Heart left ventricle (tissue), 13 donors: Measurements from ENCODE around the gene UVRAG.

Experiments used
- POLR2A ChIP-seq, 2 donors: fragments of 450-650 bp; IDR thresholded peaks; one replicate each; pipeline ENCODE4 v1.6.1; 2017; ENCODE audit warnings: antibody characterized with exemption in 2 of 2, mild to moderate bottlenecking in 2 of 2, moderate library complexity in 2 of 2
- TF ChIP-seq, protein P1 (sequence below), 12 donors: fragments of 200-600 bp; sonication (generic) in 4 of 12; IDR thresholded peaks; one replicate each; pipeline versions ENCODE4 v1.5.0 to v1.8.0; 2018 to 2022; ENCODE audit warnings: antibody characterized with exemption in 12 of 12, mild to moderate bottlenecking in 5 of 12
- donor health status: ischemic (EF 13 %, LVEDD 7.1; RV severe dilation, severe dysfunction).
- donor health status: DM: no; HTN: yes; CAD: no.
- donor health status: DM: no; HTN: no; CAD: no.
- donor health status: ischemic (EF 25% LVEDD 6.9; RV normal size, moderate dysfunction).
- donor health status: ischemic (EF 25% LVEDD 5.7; RV mildly dilated, moderate dysfunction).
- donor health status: ischemic (EF 35%, LVEDD 5.7; RV mildly dilated, moderate dysfunction).
- donor health status: nonischemic (EF 11% LVEDD 7.7; RV severe dilation, severe dysfunction).
- donor health status: DM: yes; HTN: yes; CAD: no.
- donor health status: PGD.
- donor health status: ischemic (EF 29% LVEDD 5.4; RV normal size, mild dysfunction).
- donor health status: nonischemic (EF 23%, LVEDD 6.1; RV moderate dilation, normal function).

DNA sequence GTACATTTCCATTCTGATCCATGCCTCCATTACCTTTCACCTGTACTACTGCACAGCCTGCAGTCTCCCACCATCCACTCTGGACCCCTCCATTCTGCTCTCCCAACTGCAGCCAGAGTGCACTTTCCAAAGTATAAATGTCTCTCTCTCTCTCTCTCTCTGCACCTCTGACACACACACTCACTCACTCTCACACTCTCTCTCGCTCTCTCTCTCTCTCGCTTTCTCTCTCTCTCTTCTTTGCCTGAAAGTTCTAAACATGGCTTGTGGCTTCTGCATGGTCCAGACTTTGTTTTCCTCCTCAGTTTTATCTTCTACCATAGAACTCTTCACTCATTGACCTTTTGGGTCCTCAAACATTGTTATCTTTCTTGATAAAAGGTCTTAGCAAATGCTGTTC lies 314.7 kb downstream of the UVRAG start:
- TF ChIP-seq, protein P1, sequence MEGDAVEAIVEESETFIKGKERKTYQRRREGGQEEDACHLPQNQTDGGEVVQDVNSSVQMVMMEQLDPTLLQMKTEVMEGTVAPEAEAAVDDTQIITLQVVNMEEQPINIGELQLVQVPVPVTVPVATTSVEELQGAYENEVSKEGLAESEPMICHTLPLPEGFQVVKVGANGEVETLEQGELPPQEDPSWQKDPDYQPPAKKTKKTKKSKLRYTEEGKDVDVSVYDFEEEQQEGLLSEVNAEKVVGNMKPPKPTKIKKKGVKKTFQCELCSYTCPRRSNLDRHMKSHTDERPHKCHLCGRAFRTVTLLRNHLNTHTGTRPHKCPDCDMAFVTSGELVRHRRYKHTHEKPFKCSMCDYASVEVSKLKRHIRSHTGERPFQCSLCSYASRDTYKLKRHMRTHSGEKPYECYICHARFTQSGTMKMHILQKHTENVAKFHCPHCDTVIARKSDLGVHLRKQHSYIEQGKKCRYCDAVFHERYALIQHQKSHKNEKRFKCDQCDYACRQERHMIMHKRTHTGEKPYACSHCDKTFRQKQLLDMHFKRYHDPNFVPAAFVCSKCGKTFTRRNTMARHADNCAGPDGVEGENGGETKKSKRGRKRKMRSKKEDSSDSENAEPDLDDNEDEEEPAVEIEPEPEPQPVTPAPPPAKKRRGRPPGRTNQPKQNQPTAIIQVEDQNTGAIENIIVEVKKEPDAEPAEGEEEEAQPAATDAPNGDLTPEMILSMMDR (IDR thresholded peaks at IDR 0.05) = no peak
- TF ChIP-seq POLR2A (IDR thresholded peaks at IDR 0.05) = no peak
